Measurements from ENCODE around the gene PAH.

DNA sequence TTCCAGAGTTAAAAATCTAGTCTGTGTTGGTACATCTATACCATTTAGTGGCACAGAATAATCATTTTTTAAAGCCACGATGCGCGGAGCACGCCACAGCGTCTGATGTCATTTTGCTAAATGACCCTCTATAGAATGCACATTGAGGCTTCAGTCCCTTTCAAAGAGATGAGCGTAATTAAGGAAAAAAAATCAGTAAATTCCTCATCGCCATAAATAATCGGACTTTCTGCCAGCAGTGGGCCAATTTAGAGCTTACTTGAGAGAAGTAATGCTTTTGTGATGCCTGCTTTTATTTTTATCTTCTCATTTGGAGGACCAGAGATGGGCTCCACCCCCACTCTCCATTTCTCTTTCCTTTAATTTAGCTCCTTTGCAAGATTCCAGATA, 44.4 kb upstream of the PAH start:
- TF ChIP-seq ZFP41 (tag by site-specific recombination; IDR thresholded peaks at IDR 0.05; ENCODE audit: borderline replicate concordance) (no peak), SP3 (tag by site-specific recombination; IDR thresholded peaks at IDR 0.05) (no peak), ZNF146 (tag by site-specific recombination; IDR thresholded peaks at IDR 0.05) (no peak), ZNF239 (tag by site-specific recombination; IDR thresholded peaks at IDR 0.05) (no peak), YY1 (tag by site-specific recombination; IDR thresholded peaks at IDR 0.05) (no peak), ZNF830 (tag by site-specific recombination; IDR thresholded peaks at IDR 0.05; ENCODE audit: low read depth) (no peak)
- TF ChIP-seq, protein P1, sequence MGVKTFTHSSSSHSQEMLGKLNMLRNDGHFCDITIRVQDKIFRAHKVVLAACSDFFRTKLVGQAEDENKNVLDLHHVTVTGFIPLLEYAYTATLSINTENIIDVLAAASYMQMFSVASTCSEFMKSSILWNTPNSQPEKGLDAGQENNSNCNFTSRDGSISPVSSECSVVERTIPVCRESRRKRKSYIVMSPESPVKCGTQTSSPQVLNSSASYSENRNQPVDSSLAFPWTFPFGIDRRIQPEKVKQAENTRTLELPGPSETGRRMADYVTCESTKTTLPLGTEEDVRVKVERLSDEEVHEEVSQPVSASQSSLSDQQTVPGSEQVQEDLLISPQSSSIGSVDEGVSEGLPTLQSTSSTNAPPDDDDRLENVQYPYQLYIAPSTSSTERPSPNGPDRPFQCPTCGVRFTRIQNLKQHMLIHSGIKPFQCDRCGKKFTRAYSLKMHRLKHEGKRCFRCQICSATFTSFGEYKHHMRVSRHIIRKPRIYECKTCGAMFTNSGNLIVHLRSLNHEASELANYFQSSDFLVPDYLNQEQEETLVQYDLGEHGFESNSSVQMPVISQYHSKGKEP (tag by site-specific recombination; IDR thresholded peaks at IDR 0.05) = no peak
- TF ChIP-seq, protein P2, sequence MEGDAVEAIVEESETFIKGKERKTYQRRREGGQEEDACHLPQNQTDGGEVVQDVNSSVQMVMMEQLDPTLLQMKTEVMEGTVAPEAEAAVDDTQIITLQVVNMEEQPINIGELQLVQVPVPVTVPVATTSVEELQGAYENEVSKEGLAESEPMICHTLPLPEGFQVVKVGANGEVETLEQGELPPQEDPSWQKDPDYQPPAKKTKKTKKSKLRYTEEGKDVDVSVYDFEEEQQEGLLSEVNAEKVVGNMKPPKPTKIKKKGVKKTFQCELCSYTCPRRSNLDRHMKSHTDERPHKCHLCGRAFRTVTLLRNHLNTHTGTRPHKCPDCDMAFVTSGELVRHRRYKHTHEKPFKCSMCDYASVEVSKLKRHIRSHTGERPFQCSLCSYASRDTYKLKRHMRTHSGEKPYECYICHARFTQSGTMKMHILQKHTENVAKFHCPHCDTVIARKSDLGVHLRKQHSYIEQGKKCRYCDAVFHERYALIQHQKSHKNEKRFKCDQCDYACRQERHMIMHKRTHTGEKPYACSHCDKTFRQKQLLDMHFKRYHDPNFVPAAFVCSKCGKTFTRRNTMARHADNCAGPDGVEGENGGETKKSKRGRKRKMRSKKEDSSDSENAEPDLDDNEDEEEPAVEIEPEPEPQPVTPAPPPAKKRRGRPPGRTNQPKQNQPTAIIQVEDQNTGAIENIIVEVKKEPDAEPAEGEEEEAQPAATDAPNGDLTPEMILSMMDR (tag by site-specific recombination; IDR thresholded peaks at IDR 0.05) = no peak
- TF ChIP-seq, protein P3, sequence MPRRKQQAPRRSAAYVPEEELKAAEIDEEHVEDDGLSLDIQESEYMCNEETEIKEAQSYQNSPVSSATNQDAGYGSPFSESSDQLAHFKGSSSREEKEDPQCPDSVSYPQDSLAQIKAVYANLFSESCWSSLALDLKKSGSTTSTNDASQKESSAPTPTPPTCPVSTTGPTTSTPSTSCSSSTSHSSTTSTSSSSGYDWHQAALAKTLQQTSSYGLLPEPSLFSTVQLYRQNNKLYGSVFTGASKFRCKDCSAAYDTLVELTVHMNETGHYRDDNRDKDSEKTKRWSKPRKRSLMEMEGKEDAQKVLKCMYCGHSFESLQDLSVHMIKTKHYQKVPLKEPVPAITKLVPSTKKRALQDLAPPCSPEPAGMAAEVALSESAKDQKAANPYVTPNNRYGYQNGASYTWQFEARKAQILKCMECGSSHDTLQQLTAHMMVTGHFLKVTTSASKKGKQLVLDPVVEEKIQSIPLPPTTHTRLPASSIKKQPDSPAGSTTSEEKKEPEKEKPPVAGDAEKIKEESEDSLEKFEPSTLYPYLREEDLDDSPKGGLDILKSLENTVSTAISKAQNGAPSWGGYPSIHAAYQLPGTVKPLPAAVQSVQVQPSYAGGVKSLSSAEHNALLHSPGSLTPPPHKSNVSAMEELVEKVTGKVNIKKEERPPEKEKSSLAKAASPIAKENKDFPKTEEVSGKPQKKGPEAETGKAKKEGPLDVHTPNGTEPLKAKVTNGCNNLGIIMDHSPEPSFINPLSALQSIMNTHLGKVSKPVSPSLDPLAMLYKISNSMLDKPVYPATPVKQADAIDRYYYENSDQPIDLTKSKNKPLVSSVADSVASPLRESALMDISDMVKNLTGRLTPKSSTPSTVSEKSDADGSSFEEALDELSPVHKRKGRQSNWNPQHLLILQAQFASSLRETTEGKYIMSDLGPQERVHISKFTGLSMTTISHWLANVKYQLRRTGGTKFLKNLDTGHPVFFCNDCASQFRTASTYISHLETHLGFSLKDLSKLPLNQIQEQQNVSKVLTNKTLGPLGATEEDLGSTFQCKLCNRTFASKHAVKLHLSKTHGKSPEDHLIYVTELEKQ (tag by site-specific recombination; IDR thresholded peaks at IDR 0.05; ENCODE audit: borderline replicate concordance) = no peak
